Right cardiac atrium (tissue), 5 donors: ENCODE results near the gene UBA3. TPM values are rescaled to one million over a fixed set of nuclear protein-coding genes. Genes with fewer than 3 reads are reported as not detected.

Experiments
- ATAC-seq, 2 donors: fragments of 200-7000 bp; cut with Tn5 transposase; one replicate each; pipeline versions ENCODE4 v1.8.0 to v1.9.1; 2020; ENCODE audit warnings: moderate library complexity in 2 of 2, mild to moderate bottlenecking in 1 of 2
- DNase-seq, 3 donors: peaks; one replicate each; pipeline ENCODE4 v3.0.0-alpha.2; 2020
- H3K27ac ChIP-seq: one replicate; pipeline ENCODE4 v1.5.1; 2013; ENCODE audit warnings: mild to moderate bottlenecking, low read length, control low read depth, moderate library complexity
- H3K27me3 ChIP-seq: one replicate; pipeline ENCODE4 v1.6.1; 2013; ENCODE audit not compliant: control insufficient read depth, insufficient read depth
- H3K4me1 ChIP-seq: one replicate; pipeline ENCODE4 v1.6.1; 2013; ENCODE audit warnings: low read length; ENCODE audit not compliant: control insufficient read depth, insufficient read depth
- H3K4me3 ChIP-seq: one replicate; pipeline ENCODE4 v1.5.1; 2013; ENCODE audit warnings: low read length, control low read depth
- H3K9me3 ChIP-seq: one replicate; pipeline ENCODE4 v1.6.1; 2013; ENCODE audit warnings: low read length; ENCODE audit not compliant: control insufficient read depth
- WGBS: extraction: QIAGEN DNeasy Blood & Tissue Kit; methylation state at CpG from one replicate; pipeline ENCODE4 v1.1.7; 2013; 5-methylcytosine and 5-hydroxymethylcytosine counted together
- intact Hi-C, 4 donors: fragments of 100-400 bp; cut with DNase I; formaldehyde crosslinking; loops; one replicate each; pipeline versions ENCODE4 v1.11.0 to v1.14.0; 2022 to 2023
- polyA plus RNA-seq: library from polyadenylated mRNA; stranded (reverse); fragments of 200-250 nt; gene quantifications from one replicate; pipeline ENCODE4 v1.2.3, GENCODE V29; 2013
- total RNA-seq, 4 donors: library from RNA; stranded (reverse); fragmentation: NEBNext Ultra II Directional; extraction: Animal tissue kit (Norgen Biotek cat#: 25700); gene quantifications; one replicate each; pipeline ENCODE4 v1.2.1, GENCODE V29; 2021
- donor health status: healthy with polysubstance abuse.
- donor health status: DM: no; HTN: yes; CAD: no.
- donor health status: DM: no; HTN: no; CAD: no.
- donor health status: DM: no; HTN: yes; CAD: no; lungs with severe emphysema.
- donor health status: DM: yes; HTN: yes; CAD: no.

The UBA3 gene
- total and polyA plus RNA-seq, 5 donors = 51.4 to 67.5 (median 64.0) TPM

GRCh38 chr3:69087030-69087791, 7.0 kb upstream of the UBA3 start:
- WGBS = 74% methylated on average over 3 of the region's 3 CpGs
- peaks cover 11% of the 10 kb centered on the region for H3K4me1 ChIP-seq
- ATAC-seq (no peak), DNase-seq (no peak)
- no peaks in the 10 kb centered on the region for H3K9me3 ChIP-seq
- peak overlapping the region; percentile 83 for H3K27ac ChIP-seq
- intact Hi-C loops = no loop called here
- H3K4me3 ChIP-seq = peak overlapping the region; percentile 61
- H3K27me3 ChIP-seq = no peaks in the 10 kb centered on the region

- Histone ChIP-seq H3K9me3 (no peaks in the 10 kb centered on the region), H3K27me3 (no peaks in the 10 kb centered on the region), H3K4me1 (peaks cover 11% of the 10 kb centered on the region), H3K4me3 (peak overlapping the region; percentile 61), H3K27ac (peak overlapping the region; percentile 97)
- intact Hi-C loops = no loop called here
- 2% methylated on average over 8 of the region's 8 CpGs for WGBS
- ATAC-seq (peak; percentile 76 to 78), DNase-seq (peak; percentile 92 to 94 (median 92))
Measured at GRCh38 chr3:69085833-69086722, 5.9 kb upstream of the UBA3 start.

- DNase-seq (peak; percentile 51 to 80 (median 73)), ATAC-seq (peak; percentile 49)
- under 1% methylated on average over 26 of the region's 26 CpGs for WGBS
- Histone ChIP-seq H3K27me3 (no peaks in the 10 kb centered on the region), H3K27ac (peak overlapping the region; percentile 97), H3K4me1 (peaks cover 8% of the 10 kb centered on the region), H3K4me3 (peak overlapping the region; percentile 61), H3K9me3 (no peaks in the 10 kb centered on the region)
- intact Hi-C loops = no loop called here
Measured at GRCh38 chr3:69085168-69085832, 5.1 kb upstream of the UBA3 start.

- Histone ChIP-seq H3K27ac (peak within 1 kb of the TSS; percentile 97), H3K4me3 (peak within 1 kb of the TSS; percentile 61), H3K9me3 (no peaks in the 10 kb centered on the region), H3K27me3 (no peaks in the 10 kb centered on the region), H3K4me1 (peaks cover 6% of the 10 kb centered on the region)
- peak; percentile 74 to 79 for ATAC-seq
- DNase-seq = peak; percentile 95 to 98 (median 97)
- 2% methylated on average over 32 of the region's 32 CpGs for WGBS
- intact Hi-C loops = no loop called here
Measured at GRCh38 chr3:69084326-69085167, 4.4 kb upstream of the UBA3 start, which contains the start of gene ARL6IP5. Gene ARL6IP5, plus strand, starts transcription at chr3:69084937. Its CDS starts 111 bp downstream, at chr3:69085048.

- no peak for ATAC-seq
- intact Hi-C loops = no loop called here
Measured at GRCh38 chr3:69082805-69083204, 2.6 kb upstream of the UBA3 start.

GRCh38 chr3:69082361-69082760, 2.2 kb upstream of the UBA3 start:
- H3K27ac ChIP-seq = no peak overlapping the region
- no peak for DNase-seq
- no peaks in the 10 kb centered on the region for H3K27me3 ChIP-seq
- peaks cover under 1% of the 10 kb centered on the region for H3K4me1 ChIP-seq
- H3K4me3 ChIP-seq = no peak overlapping the region
- 65% methylated on average over 2 of the region's 2 CpGs for WGBS
- intact Hi-C loops = no loop called here
- ATAC-seq = no peak
- no peaks in the 10 kb centered on the region for H3K9me3 ChIP-seq

More at GRCh38 chr3:69082805-69083204, 2.6 kb upstream of the UBA3 start:
- Histone ChIP-seq H3K27me3 (no peaks in the 10 kb centered on the region), H3K9me3 (no peaks in the 10 kb centered on the region), H3K4me1 (peaks cover 2% of the 10 kb centered on the region), H3K27ac (peak overlapping the region; percentile 17), H3K4me3 (no peak overlapping the region)
- peak in 2 of 3 donors; percentile 37 to 41 for DNase-seq

GRCh38 chr3:69081583-69082262, 1.6 kb upstream of the UBA3 start:
- intact Hi-C loops = no loop called here
- no peak for DNase-seq
- H3K27me3 ChIP-seq = no peaks in the 10 kb centered on the region
- peak overlapping the region; percentile 32 for H3K27ac ChIP-seq
- no peaks in the 10 kb centered on the region for H3K9me3 ChIP-seq
- no peak overlapping the region for H3K4me3 ChIP-seq
- H3K4me1 ChIP-seq = no peaks in the 10 kb centered on the region
- no peak for ATAC-seq
- WGBS = 67% methylated on average over 5 of the region's 5 CpGs

GRCh38 chr3:69079269-69080159, 651 bp downstream of the UBA3 start:
- H3K27me3 ChIP-seq = no peaks in the 10 kb centered on the region
- WGBS = 3% methylated on average over 29 of the region's 29 CpGs
- DNase-seq (peak; percentile 29 to 74 (median 59)), ATAC-seq (peak; percentile 44 to 64)
- intact Hi-C loops = no loop called here
- H3K27ac ChIP-seq = peak overlapping the region; percentile 33
- H3K4me3 ChIP-seq = peak overlapping the region; percentile 100
- H3K4me1 ChIP-seq = no peaks in the 10 kb centered on the region
- no peaks in the 10 kb centered on the region for H3K9me3 ChIP-seq

- no peak for DNase-seq
- no peak for ATAC-seq
- Histone ChIP-seq H3K4me1 (no peaks in the 10 kb centered on the region), H3K4me3 (no peak overlapping the region), H3K27ac (no peak overlapping the region), H3K27me3 (no peaks in the 10 kb centered on the region), H3K9me3 (no peaks in the 10 kb centered on the region)
- intact Hi-C loops = no loop called here
- 90% methylated on average over 3 of the region's 3 CpGs for WGBS
Measured at GRCh38 chr3:69072928-69073327, 7.2 kb downstream of the UBA3 start.
